ENCODE results near the gene OR10X1.

Gene OR10X1, protein sequence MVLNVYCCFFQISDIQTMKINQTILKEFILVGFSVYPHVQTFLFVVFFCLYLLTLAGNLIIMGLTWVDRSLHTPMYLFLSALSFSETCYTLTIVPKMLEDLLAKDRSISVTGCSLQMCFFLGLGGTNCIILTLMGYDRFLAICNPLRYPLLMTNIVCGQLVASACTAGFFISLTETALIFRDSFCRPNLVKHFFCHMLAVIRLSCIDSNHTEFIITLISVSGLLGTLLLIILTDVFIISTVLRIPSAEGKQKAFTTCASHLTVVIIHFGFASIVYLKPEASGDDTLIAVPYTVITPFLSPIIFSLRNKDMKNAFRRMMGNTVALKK

DNA sequence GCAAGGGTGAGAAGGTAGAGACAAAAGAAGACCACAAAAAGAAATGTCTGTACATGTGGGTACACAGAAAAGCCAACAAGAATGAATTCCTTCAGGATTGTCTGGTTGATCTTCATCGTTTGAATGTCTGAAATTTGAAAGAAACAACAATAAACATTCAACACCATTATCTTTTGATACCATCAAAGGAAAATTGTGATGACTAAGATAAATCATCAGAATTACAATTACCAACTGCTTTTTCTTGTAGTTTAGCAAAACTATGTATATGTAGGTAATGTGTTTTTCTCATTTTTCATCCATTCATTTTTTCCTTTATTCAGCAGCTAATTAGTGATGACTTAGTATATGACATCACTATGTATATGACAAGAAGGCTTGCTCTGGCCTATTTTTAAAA lies at the start of gene OR10X1:
TSS of gene OR10X1 (minus strand) at position 167 of the 400 bp plus-strand sequence. CDS start at position 167, 0 bp downstream.
- no peak for DNase-seq (ENCODE audit: low spot score)

DNA sequence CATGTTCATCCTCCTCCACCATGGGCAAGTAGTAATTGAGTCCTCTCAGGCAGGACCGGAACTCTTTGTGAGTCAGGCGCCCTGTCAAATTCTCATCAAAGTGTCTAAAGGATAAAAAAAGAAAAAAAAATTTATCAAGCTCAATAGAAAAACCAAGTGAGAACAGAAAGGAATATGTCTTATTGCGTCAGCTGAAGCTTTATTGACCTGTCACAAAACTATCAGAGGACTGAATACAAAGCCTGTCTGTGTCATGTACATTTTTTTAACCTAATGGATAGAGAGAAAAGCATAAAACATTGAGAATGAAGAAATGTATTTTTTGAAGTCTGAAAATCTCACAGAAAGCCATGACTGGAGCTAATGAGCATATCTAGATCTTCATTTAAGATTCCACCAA lies 34.1 kb upstream of the OR10X1 start:
- DNase-seq (ENCODE audit: low spot score) = no peak

DNA sequence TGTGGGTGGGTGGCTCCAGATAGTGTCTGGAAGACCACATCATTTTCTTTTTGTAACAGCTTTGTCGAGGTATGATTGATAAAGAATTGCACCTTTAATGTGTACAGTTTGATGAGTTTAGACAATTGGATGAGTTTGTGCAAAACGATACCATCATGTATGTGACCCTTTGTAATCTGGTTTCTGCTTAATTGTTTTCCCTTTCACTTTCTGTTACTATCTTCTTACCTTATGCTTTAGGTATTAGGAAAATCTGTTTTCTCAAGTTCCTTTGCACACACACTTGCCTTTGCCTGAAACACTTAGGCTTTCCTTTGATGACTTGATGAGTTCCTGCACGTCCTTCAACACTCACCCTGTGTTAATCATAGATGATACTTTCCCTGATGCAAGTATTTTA lies 32.2 kb upstream of the OR10X1 start:
- no peak for DNase-seq (ENCODE audit: low spot score)

DNA sequence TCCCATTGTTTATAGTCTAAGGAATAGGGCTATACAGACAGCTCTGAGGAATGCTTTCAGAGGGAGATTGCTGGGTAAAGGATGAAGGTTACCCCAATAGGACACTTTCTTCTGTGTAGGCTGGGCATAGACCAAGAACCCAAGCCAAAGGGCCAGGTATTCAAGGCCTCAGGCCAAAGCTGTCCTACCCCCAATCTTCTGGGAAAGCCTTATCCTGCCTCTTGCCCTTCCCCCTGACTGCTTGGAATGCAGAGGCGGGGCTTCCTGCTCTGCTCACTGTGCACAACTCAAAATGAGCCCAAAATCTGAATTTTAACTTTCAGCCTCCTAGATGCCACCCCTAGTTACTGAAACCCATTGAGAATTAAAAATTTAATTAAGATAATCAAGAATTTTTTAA lies 27.6 kb upstream of the OR10X1 start:
- DNase-seq (ENCODE audit: low spot score) = peak; percentile 22

DNA sequence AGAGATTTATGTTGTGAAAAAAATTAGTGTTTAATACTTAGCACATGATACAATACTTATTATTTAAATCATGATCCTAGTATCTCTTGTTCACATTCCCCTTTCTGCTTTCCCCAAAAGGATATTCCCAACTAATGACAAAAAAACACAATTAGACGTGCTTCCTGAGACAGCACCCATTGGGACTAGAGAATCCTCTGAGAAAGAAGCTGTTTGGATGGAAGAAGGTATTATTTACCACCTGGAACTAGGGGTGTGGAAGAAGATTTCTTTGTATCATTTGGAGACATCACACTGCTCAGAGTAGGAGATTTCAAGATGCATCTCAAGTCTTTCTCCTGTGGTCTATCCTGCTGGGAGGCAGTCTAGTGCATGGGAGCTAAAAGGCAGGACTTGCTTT lies 25.3 kb upstream of the OR10X1 start, which contains the start of gene OR10Z1:
TSS of gene OR10Z1 (plus strand) at position 301 of the 400 bp plus-strand sequence. CDS start 1,171 bp downstream, outside the sequence.
- no peak for DNase-seq (ENCODE audit: low spot score)

DNA sequence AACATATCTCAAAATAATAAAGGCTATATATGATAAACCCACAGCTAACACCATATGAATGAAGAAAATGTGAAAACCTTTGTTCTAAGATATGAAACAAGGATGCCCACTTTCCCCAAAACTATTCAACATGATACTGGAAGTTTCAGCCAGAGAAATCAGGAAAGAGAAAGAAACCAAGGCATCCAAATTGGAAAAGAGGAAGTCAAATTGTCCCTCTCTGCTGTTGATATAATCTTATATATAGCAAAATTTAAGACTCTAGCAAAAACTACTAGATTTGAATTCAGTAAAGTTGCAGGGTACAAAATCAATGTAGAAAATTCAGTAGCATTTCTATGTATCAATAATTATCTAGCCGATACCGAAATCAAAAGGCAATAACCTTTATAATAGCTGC lies 21.0 kb upstream of the OR10X1 start:
- DNase-seq (ENCODE audit: low spot score) = no peak

DNA sequence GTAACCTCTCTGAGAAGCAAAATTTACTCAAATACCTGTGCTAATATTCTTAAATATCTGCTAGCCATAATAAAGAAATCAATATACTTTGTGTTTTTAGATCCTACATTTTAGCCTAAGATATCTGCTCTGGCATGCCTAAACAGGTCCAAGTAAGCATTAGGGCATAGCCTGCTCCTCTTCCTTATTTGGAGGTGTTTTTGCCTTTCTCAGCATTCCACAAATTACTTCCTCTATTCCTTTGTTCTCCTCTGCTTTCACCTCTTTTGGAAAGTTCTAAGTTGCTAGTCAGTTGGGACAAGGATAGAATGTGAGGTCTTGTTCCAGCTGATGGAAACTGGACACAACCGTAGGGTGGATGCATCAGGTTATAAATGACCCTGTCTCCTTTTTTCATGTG lies 7.2 kb upstream of the OR10X1 start:
- no peak for DNase-seq (ENCODE audit: low spot score)

DNA sequence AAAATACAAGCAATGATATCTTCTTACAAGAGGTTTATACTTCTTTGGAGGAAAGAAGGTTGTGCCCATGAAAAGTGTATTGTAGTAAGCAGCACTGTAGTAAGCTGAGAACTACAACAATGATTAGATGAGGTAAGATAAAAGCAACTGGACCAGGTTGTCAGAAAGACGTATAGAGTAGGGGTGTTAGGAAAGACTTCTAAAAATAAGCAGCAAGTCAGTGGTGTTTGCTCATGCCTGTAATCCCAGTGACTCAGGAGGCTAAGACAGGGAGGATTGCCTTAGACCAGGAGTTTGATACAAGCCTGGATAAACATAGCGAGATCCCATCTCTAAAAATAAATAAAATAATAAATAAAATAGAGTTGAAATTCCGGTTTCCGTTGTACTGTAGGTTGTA lies 4.3 kb upstream of the OR10X1 start:
- DNase-seq (ENCODE audit: low spot score) = no peak

DNA sequence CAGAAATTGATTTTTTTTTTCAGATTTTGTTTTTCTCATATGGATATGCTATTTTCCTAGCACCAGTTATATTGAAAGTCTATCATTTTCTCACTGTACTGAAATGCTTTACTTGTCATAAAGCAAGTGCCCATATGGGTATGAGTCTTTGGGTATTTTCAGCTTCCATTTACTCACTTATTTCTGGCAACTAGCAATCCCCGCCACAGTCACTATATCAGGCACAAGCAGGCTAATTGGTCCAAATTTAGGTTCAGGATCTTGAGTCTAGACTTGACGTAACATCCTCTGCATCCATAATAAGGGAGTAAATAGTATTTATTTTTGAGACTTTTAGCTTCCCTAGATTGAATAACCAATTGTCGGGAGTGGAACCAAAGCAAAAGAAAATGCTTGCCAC lies 2.1 kb downstream of the OR10X1 start:
- no peak for DNase-seq (ENCODE audit: low spot score)

DNA sequence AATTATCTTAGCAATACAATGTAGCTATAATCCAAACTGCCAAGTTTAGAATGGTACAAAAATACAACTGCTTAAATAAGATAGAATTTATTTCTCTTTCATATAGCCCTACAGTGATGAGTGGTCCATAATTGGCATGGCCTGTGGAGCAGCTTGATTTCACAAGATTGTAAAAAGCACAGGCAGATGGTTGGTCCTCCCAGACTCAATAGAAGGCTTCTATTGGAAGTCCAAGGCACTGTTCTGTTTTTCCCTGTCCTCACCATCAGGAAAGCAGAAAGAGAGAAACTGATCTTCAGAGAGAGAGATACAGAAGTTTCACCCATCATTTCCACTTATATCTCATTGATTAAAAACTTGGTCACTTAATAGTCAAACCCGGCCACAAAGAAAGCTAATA lies 7.5 kb downstream of the OR10X1 start:
- DNase-seq (ENCODE audit: low spot score) = no peak

DNA sequence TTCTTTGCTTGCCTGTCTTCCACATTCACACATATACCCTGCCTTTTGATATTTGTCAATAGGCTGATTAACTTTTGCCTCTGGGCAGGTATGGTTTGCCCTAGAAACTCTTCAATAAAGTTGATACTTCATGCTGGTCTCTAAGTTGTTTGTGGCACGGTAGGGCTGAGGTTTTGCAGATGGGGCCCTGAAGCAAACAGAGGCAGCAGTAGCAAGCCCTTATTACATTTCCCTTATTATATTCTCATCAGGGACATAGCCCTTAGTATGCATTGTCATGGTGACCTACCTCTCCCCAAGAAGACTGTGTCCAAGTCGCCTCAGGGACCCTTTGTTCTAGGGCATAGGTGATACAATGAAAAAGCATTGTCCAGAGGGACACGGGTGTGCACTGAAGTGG lies 9.2 kb downstream of the OR10X1 start, which contains the start of gene OR6P1:
TSS of gene OR6P1 (minus strand) at position 101 of the 400 bp plus-strand sequence. CDS start 6,976 bp downstream, outside the sequence.
- no peak for DNase-seq (ENCODE audit: low spot score)

DNA sequence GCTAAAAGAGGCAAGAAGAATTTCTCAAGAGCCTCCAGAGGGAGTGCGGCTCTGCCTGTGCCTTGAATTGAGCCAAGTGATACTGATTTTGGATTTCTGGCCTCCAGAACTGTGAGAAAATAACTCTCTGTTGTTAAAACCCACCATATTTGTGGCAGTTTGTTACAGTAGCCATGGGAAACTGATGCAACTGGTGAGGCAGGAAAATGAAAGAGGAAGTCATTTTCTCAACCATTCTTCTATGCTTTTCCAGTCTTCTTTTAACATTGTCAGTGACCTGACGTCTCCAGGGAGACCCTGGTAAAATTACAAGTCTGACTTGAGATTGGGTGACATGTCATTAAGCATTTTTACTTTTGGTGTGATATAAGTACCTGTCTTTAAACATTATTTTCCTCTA lies 15.1 kb downstream of the OR10X1 start:
- no peak for DNase-seq (ENCODE audit: low spot score)

DNA sequence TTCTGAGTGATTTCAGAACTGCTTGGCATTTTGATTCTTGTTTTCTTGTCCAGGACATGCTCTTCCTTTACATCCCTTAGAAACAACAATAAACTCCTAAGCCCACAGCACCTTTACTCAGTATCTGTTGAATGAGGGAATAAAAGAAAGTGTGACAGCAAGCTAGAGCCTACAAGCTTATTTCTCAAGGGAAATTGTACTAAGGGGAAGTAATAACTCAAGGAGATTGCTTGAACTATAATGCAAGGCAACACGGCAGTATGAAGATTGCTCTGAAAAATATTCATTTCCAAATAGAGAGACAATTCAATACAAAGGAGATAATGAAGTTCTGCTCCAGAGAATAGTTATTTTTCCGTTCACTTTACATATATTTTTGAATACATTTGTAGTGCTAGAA lies 15.8 kb downstream of the OR10X1 start:
- DNase-seq (ENCODE audit: low spot score) = no peak

DNA sequence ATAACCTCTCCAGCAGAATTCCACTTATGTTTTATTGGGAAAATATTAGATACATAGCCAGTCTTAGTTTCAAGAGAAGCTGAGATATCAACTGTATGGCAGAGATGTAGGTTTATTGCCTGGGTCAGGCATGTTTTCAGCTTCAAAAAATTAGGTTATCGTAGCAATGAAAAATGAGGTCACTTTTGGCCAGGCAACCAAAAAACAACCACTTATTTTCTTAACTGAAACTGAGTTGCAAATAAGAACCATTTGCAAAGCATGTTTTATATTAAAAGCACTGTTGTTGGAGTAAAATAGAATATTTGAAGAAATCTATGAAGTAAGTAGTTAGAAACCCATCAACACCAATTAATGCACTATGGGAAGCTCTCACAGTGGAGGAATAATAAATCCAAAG lies 20.0 kb downstream of the OR10X1 start:
- DNase-seq (ENCODE audit: low spot score) = no peak

DNA sequence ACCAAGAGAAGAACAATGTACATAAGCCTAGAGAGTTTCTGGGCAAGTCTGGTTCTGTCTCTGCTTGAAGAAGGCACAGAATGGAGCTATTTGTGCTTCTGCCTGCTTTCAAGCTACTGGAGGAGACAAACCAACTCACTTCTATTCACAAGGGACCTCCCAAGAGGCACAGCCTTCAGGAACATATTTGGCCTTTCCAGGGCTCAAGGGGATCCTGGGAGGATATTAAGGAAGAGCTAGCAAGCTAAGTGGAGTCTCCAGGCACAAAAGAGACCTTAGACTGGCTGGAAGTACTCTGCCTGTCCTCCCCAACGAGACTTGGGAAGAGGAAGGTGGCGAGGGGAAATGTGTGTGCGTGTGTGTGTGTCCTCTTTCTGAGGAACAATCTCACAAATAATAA lies 25.3 kb downstream of the OR10X1 start, which contains the start of gene OR6Y1:
TSS of gene OR6Y1 (minus strand) at position 54 of the 400 bp plus-strand sequence. CDS start 6,300 bp downstream, outside the sequence.
- no peak for DNase-seq (ENCODE audit: low spot score)

DNA sequence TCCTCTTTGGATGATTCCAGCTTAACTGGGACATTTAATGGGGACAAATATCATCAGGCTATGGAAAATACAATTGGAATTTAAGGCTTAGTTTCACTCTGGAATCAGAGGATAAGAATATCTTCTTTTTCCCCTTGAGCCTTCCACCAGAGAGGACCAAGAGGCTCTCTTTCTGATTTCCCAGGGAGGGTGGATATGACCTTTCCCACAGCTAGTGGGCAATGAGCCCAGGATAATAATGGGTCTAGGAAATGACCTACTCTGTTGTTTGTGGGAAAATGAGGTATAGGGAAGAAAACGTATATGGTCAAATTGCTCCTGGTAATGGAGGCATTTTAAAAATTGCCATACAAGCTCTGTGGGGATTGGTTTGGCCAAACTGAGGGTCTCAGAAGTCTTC lies 27.4 kb downstream of the OR10X1 start:
- DNase-seq (ENCODE audit: low spot score) = no peak

DNA sequence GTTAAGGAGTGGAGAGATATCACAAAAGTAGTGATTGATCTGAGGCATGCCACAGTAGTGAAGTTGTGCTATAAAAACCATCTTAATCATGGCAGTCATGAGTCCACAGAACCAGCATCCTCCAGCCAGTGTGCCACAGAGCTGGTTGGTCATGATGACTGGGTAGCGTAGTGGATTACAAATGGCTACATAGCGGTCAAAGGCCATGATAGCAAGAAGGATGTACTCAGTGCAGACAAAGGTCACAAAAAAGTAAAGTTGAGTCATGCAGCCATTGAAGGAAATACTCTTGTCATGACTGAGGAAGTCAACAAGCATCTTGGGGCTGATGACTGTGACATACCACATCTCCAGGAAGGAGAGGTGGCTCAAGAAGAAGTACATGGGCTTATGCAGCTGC lies 32.2 kb downstream of the OR10X1 start:
- no peak for DNase-seq (ENCODE audit: low spot score)

DNA sequence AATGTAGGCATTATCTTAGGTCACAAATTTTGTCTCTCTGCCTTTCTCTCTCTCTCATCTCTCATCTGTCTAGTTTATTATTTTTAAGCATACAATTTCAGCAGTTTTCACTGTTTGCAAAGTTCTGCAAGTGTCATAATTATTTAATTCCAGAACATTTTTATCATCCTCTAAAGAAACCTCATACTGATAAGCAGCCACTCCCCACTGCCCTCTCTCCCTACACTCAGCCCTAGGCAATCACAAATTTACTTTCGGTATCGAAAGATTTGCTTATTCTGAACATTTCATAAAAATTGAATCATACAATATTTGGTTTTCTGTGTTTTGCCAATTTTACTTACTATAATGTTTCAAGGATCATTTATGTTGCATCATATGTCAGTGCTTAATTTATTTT lies 42.1 kb downstream of the OR10X1 start:
- DNase-seq (ENCODE audit: low spot score) = no peak

DNA sequence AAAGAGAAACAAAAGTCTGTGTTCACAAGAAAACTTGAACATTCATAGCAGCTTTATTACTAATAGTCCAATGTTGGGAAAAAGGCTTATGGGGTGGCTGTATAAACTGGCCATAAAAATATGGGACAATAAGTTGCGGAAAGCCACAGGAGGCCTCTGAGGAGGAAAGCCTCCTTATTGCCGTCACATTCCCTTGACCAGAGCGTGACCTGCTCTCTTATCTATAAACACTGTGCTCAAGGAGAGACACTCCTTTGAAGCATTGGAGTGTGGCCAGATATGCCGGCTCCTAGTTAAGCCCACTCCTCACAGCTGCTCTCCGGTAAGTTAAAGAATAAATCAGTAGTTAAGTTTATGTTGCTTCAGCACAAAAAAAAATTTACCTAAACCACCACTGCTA lies 45.2 kb downstream of the OR10X1 start:
- no peak for DNase-seq (ENCODE audit: low spot score)

Measured in iPS-NIHi11 (cell line).